ENCODE data around the gene FKBP10. TPM values are rescaled to one million over a fixed set of nuclear protein-coding genes. Genes with fewer than 3 reads are reported as not detected.

FKBP10 gene
- total RNA-seq, 1 experiment from 2014 or later: 1.9 TPM

DNA sequence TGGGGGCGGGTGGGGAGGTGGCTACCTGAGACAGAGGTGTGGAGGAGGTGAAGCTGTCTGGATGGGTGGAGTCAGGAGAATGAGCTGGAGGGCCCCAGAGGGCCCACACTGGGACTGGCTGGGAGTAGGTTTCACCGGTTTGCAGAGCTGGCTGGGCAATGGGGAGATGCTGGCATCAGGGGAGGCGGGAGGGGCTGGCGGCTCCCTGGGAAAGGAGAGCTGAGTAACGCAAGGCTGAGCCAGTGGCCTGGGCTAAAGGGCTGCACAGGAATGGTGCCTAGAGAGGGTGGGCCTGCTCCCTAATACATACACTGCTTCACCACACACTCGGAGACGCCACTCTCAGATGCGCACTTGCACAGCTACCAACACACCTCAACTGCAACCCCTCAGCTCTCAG lies 13.4 kb upstream of the FKBP10 start:
- no peaks in the 10 kb centered on the region for H3K9me3 ChIP-seq (ENCODE audit: low read length)
- no peaks in the 10 kb centered on the region for H4K20me1 ChIP-seq (ENCODE audit: insufficient read depth, low read depth, low read length)
- no peak overlapping the region for H3K4me2 ChIP-seq (ENCODE audit: low read depth, low read length, poor library complexity, severe bottlenecking)
- H2AFZ ChIP-seq (ENCODE audit: low read length): no peak overlapping the region
- no peaks in the 10 kb centered on the region for H3K9me2 ChIP-seq (replicated peaks; ENCODE audit: insufficient read depth, low read length)
- H3K27ac ChIP-seq (ENCODE audit: low read length): no peak overlapping the region
- H3K4me3 ChIP-seq (ENCODE audit: low read length): no peak overlapping the region
- no peaks in the 10 kb centered on the region for H3K79me2 ChIP-seq (ENCODE audit: low read length)
- no peaks in the 10 kb centered on the region for H3K27me3 ChIP-seq (ENCODE audit: low read length)
- peaks cover 10% of the 10 kb centered on the region for H3K4me1 ChIP-seq (ENCODE audit: low read length)
- H3K9ac ChIP-seq (ENCODE audit: low read length): no peak overlapping the region
- no peaks in the 10 kb centered on the region for H3K36me3 ChIP-seq (ENCODE audit: insufficient read depth, low read length)
- no peak for DNase-seq

DNA sequence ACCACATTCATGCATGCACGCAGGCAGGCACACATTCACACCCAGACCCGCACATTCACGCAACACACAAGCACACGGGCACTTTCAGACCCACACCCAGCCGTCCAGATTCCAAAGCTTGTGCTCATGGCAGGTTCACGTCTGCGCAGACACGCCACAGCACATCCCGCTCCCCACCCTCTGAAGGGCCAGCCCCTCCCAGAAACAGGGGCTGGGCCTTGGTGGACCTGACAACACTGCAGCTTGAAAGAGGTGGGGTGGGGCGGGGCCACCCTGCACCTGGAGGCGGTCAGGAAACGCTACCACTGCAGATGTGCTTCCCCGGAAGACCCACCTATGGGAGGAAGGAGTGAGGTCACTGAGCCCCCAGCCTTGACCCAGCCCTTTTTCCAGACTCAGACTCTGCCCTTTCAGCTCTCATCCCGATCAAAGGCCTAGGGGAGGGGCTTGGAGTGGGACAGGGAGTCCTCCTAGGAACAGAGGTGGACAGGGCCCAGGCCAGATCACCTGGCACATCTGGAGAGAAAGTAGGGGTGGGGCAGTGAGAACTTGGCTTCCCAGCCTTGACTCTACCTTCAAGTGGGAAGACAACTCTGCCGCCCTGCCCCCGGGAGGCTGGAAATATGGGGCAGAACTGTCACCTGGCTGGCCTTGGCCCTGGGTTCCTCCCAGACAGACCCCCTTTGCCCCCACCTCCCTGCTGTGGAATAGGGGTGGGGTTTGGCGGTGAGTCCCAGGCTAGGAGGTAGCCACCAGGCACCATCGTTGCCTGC lies 12.0 kb upstream of the FKBP10 start:
- H3K4me2 ChIP-seq (ENCODE audit: low read depth, low read length, poor library complexity, severe bottlenecking): no peak overlapping the region
- no peaks in the 10 kb centered on the region for H3K9me3 ChIP-seq (ENCODE audit: low read length)
- no peak for DNase-seq
- H3K9me2 ChIP-seq (replicated peaks; ENCODE audit: insufficient read depth, low read length): no peaks in the 10 kb centered on the region
- H3K36me3 ChIP-seq (ENCODE audit: insufficient read depth, low read length): no peaks in the 10 kb centered on the region
- H3K27ac ChIP-seq (ENCODE audit: low read length): no peak overlapping the region
- no peak overlapping the region for H2AFZ ChIP-seq (ENCODE audit: low read length)
- peaks cover 10% of the 10 kb centered on the region for H3K4me1 ChIP-seq (ENCODE audit: low read length)
- no peaks in the 10 kb centered on the region for H3K79me2 ChIP-seq (ENCODE audit: low read length)
- no peaks in the 10 kb centered on the region for H3K27me3 ChIP-seq (ENCODE audit: low read length)
- no peak overlapping the region for H3K4me3 ChIP-seq (ENCODE audit: low read length)
- no peaks in the 10 kb centered on the region for H4K20me1 ChIP-seq (ENCODE audit: insufficient read depth, low read depth, low read length)
- H3K9ac ChIP-seq (ENCODE audit: low read length): no peak overlapping the region

DNA sequence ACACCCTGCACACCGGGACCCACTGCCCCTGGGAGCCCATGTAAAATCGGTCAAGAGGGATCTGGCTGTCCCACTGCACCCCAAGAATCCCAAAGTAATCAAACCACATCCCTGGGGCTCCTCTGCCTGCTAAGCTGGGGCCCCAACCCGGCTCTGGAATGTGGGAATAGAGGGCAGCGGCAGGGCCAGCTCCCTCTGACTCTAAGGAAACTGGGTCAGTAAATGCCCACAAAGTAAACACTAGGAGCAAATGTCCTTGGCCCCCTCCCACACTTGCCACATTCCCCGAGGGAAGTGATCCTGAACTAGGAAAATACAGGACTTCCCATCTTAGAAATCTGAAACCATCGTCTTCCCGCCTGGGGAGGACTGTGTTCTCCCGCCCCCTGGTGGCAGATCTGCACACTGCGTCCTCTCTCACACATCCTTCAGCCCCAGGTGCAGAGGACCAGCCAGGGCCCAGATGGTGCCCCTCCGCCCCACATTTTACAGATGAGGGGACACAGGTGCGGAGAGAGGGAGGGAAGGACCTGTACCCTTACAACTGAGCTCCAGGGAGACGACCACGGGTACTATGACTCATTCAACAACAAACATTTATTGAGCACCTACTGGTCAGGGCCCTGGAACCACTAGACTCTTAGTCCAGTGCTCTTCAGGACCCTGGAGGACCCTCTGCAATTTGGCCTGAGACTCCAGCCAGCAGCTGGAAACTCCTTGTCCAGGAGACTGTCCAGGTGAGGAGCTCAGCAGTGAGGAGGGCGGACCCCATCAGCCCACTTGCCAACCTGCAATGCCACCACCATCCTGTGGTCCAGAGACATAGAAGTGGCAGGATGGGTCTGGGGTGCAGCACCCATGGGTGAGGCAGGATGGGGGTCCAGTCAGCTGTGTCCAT lies 11.2 kb upstream of the FKBP10 start:
- no peaks in the 10 kb centered on the region for H3K27me3 ChIP-seq (ENCODE audit: low read length)

DNA sequence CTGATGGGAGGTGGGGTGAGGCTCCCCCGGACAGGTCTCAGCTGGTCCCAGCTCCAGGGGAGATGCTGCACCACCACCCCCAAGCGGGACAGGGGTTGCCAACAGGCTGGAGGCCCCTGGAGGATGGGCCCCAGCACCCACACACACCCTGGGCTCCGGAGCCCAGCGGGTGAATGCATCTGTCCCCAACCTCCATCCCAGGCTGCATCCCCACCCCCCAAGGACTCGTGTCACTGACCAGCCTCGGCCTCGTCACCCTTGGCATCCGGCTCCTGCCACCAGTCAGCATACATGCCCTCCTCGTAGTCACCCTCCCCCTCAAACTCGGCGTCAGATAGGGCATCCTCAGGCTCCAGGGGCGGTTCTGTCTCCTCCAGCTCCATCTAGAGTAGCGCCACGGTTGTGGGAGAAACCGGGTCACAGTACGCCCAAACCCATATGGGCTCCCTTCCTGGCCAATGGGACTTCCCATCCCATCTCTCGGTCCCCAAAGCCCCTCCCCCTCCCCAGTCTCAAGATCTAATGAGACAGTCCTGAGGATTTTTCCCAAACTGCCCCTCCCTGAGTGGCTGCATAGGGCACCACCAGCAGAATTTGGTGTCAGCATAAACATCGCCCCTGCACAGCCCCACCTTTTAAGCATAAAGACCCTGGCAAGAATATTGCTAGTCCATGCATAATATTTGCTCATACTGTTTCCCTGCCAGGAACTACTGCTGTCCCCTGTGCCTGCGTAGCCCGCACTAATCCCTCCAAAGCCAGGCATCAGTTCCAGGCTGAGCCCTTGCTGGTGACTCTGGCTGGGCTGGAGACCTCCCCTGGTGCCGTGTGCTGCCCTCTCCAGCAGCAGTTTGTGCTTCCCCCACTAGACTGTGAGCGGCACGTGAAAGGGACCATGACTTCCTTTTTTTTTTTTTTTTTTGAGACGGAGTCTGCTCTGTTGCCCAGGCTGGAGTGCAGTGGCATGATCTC lies 9.5 kb upstream of the FKBP10 start:
- Histone ChIP-seq H3K9me2 (replicated peaks; ENCODE audit: insufficient read depth, low read length) (no peaks in the 10 kb centered on the region), H3K9me3 (ENCODE audit: low read length) (no peaks in the 10 kb centered on the region), H3K4me3 (ENCODE audit: low read length) (peak overlapping the region; percentile 37; the same call in 1 of the 2 replicates), H3K36me3 (ENCODE audit: insufficient read depth, low read length) (no peaks in the 10 kb centered on the region), H2AFZ (ENCODE audit: low read length) (peak overlapping the region; percentile 93; the same call in 1 of the 2 replicates), H3K4me2 (ENCODE audit: low read depth, low read length, poor library complexity, severe bottlenecking) (peak overlapping the region; percentile 54), H3K4me1 (ENCODE audit: low read length) (peaks cover 10% of the 10 kb centered on the region), H4K20me1 (ENCODE audit: insufficient read depth, low read depth, low read length) (no peaks in the 10 kb centered on the region), H3K9ac (ENCODE audit: low read length) (peak overlapping the region; percentile 41), H3K27me3 (ENCODE audit: low read length) (no peaks in the 10 kb centered on the region), H3K79me2 (ENCODE audit: low read length) (no peaks in the 10 kb centered on the region), H3K27ac (ENCODE audit: low read length) (no peak overlapping the region)
- peak; percentile 80 for DNase-seq

More for the DNA sequence above, 11.2 kb upstream of the FKBP10 start:
- Histone ChIP-seq H2AFZ (ENCODE audit: low read length) (no peak overlapping the region), H4K20me1 (ENCODE audit: insufficient read depth, low read depth, low read length) (no peaks in the 10 kb centered on the region), H3K4me3 (ENCODE audit: low read length) (no peak overlapping the region), H3K9me2 (replicated peaks; ENCODE audit: insufficient read depth, low read length) (no peaks in the 10 kb centered on the region), H3K79me2 (ENCODE audit: low read length) (no peaks in the 10 kb centered on the region), H3K4me1 (ENCODE audit: low read length) (peaks cover 10% of the 10 kb centered on the region), H3K4me2 (ENCODE audit: low read depth, low read length, poor library complexity, severe bottlenecking) (no peak overlapping the region), H3K9me3 (ENCODE audit: low read length) (no peaks in the 10 kb centered on the region), H3K27ac (ENCODE audit: low read length) (no peak overlapping the region), H3K9ac (ENCODE audit: low read length) (no peak overlapping the region), H3K36me3 (ENCODE audit: insufficient read depth, low read length) (no peaks in the 10 kb centered on the region)
- DNase-seq: peak; percentile 87

- no peak overlapping the region for H3K4me2 ChIP-seq (ENCODE audit: low read depth, low read length, poor library complexity, severe bottlenecking)
- H3K27me3 ChIP-seq (ENCODE audit: low read length): no peaks in the 10 kb centered on the region
- H3K79me2 ChIP-seq (ENCODE audit: low read length): no peaks in the 10 kb centered on the region
- peaks cover 13% of the 10 kb centered on the region for H3K4me1 ChIP-seq (ENCODE audit: low read length)
- H2AFZ ChIP-seq (ENCODE audit: low read length): no peak overlapping the region
- no peaks in the 10 kb centered on the region for H3K36me3 ChIP-seq (ENCODE audit: insufficient read depth, low read length)
- no peak for DNase-seq
- no peak overlapping the region for H3K4me3 ChIP-seq (ENCODE audit: low read length)
- no peak overlapping the region for H3K27ac ChIP-seq (ENCODE audit: low read length)
- H3K9me3 ChIP-seq (ENCODE audit: low read length): no peaks in the 10 kb centered on the region
- H3K9ac ChIP-seq (ENCODE audit: low read length): no peak overlapping the region
- H3K9me2 ChIP-seq (replicated peaks; ENCODE audit: insufficient read depth, low read length): no peaks in the 10 kb centered on the region
- no peaks in the 10 kb centered on the region for H4K20me1 ChIP-seq (ENCODE audit: insufficient read depth, low read depth, low read length)
Measured at GRCh38 chr17:41806685-41807445, 5.9 kb upstream of the FKBP10 start.

- Histone ChIP-seq H3K79me2 (ENCODE audit: low read length) (no peaks in the 10 kb centered on the region), H2AFZ (ENCODE audit: low read length) (no peak overlapping the region), H3K9ac (ENCODE audit: low read length) (no peak overlapping the region)
Measured at GRCh38 chr17:41810659-41811548, 1.9 kb upstream of the FKBP10 start.

More at GRCh38 chr17:41810659-41811548, 1.9 kb upstream of the FKBP10 start:
- Histone ChIP-seq H3K27me3 (ENCODE audit: low read length) (no peaks in the 10 kb centered on the region), H3K9me2 (replicated peaks; ENCODE audit: insufficient read depth, low read length) (no peaks in the 10 kb centered on the region), H3K36me3 (ENCODE audit: insufficient read depth, low read length) (no peaks in the 10 kb centered on the region), H3K4me1 (ENCODE audit: low read length) (peaks cover 12% of the 10 kb centered on the region), H3K9me3 (ENCODE audit: low read length) (no peaks in the 10 kb centered on the region), H3K4me3 (ENCODE audit: low read length) (no peak overlapping the region), H4K20me1 (ENCODE audit: insufficient read depth, low read depth, low read length) (no peaks in the 10 kb centered on the region), H3K4me2 (ENCODE audit: low read depth, low read length, poor library complexity, severe bottlenecking) (no peak overlapping the region), H3K27ac (ENCODE audit: low read length) (no peak overlapping the region)
- DNase-seq: no peak

Measured in Karpas-422 (cell line).